ENCODE results near the gene CFAP43.
"Not testable (repeated sequence)": the region's sequence is repeated elsewhere in the genome, so short reads cannot be mapped to it uniquely, and the experiment has no call there.

Gene CFAP43

DNA sequence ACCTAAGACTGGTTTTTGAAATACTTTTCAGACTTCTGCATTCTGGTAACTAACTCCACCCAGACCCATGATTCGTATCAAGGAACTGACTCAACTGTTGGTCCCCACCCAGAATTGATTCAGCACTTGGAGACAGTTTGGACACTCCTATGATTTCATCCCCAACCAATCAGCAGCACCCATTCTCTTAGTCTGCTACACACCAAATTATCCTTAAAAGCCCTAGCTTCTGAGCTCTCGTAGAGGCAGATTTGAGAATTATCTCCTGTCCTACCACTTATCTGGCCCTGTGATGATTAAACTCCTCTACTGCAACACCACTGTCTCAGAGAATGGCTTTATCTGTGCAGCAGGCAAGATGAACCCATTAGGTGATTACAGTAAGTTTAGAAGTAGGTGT is 14.8 kb upstream of the CFAP43 start:
- no peaks in the 10 kb centered on the region for H3K36me3 ChIP-seq (ENCODE audit: control insufficient read depth, insufficient read depth, low read length)
- no peaks in the 10 kb centered on the region; the same call in 1 of the 2 replicates for H3K9me3 ChIP-seq (ENCODE audit: control insufficient read depth, insufficient read depth, low read length)
- WGBS (ENCODE audit: insufficient coverage, insufficient read length): no CpG with 5 or more reads among the region's 2 CpGs
- H3K4me3 ChIP-seq (ENCODE audit: low read length): no peak overlapping the region
- H3K27ac ChIP-seq (ENCODE audit: low read length): no peak overlapping the region
- no peaks in the 10 kb centered on the region for H3K4me1 ChIP-seq (ENCODE audit: control insufficient read depth, insufficient read depth, low read length)
- no peak for DNase-seq (ENCODE audit: low read depth, low spot score)
- no peaks in the 10 kb centered on the region for H3K27me3 ChIP-seq (ENCODE audit: control insufficient read depth, insufficient read depth, low read length)

DNA sequence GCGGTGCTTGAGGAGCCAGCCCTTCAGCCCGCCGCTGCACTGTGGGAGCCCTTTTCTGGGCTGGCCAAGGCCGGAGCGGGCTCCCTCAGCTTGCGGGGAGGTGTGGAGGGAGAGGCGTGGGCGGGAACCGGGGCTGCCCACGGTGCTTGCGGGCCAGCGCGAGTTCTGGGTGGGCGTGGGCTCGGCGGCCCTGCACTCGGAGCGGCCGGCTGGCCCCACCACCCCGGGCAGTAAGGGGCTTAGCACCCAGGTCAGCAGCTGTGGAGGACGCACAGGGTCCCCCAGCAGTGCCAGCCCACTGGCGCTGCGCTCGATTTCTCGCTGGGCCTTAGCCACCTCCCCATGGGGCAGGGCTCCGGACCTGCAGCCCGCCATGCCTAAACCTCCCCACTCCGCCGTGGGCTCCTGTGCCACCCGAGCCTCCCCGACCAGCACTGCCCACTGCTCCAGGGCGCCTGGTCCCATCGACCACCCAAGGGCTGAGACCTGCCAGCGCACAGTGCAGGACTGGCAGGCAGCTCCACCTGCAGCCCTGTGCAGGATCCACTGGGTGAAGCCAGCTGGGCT is 13.0 kb upstream of the CFAP43 start:
- no peak for DNase-seq (ENCODE audit: low read depth, low spot score)
- Histone ChIP-seq H3K9me3 (ENCODE audit: control insufficient read depth, insufficient read depth, low read length) (no peaks in the 10 kb centered on the region; the same call in 1 of the 2 replicates), H3K4me1 (ENCODE audit: control insufficient read depth, insufficient read depth, low read length) (no peaks in the 10 kb centered on the region), H3K27me3 (ENCODE audit: control insufficient read depth, insufficient read depth, low read length) (no peaks in the 10 kb centered on the region), H3K36me3 (ENCODE audit: control insufficient read depth, insufficient read depth, low read length) (no peaks in the 10 kb centered on the region), H3K4me3 (ENCODE audit: low read length) (no peak overlapping the region), H3K27ac (ENCODE audit: low read length) (no peak overlapping the region)
- WGBS (ENCODE audit: insufficient coverage, insufficient read length): no CpG with 5 or more reads among the region's 34 CpGs

DNA sequence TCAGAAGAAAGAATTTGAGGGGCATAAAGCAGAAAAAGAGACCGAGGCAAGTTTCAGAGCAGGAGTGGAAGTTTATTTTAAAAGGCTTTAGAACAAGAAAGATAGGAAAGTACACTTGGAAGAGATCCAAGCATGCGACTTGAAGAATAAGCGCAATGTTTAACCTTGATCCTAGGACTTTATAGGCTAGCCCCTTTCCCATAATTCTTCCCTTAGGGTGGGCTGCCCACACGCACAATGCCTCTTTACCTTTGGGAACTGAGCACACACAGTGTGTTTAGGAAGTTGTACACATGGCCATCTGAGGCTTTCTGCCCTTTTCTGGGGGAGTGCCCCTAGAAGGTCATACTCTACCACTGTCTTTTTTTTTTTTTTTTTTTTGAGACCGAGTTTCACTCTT is 11.3 kb upstream of the CFAP43 start:
- no CpG with 5 or more reads among the region's 5 CpGs for WGBS (ENCODE audit: insufficient coverage, insufficient read length)
- DNase-seq (ENCODE audit: low read depth, low spot score): no peak

DNA sequence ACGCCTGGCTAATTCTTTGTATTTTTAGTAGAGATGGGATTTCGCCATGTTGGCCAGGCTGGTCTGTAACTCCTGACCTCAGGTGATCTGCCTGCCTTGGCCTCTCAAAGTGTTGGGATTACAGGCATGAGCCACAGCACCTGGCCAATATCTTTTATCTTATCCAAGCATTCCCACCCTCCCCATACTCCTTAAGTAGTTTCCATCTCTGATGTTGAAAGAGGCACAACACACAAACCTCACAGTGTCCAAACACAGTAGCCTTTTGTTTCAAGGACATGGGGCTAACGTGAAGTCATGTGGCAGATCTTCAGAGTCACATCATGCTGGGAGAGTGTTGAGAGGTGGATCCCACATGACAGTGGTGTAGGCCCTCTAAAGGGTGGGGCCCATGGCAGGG is 10.8 kb upstream of the CFAP43 start:
- whole genome bisulfite sequencing (ENCODE audit: insufficient coverage, insufficient read length): no CpG with 5 or more reads among the region's 3 CpGs
- not testable (repeated sequence) for DNase-seq (ENCODE audit: low read depth, low spot score); H3K36me3 ChIP-seq (ENCODE audit: control insufficient read depth, insufficient read depth, low read length); H3K27ac ChIP-seq (ENCODE audit: low read length); H3K9me3 ChIP-seq (ENCODE audit: control insufficient read depth, insufficient read depth, low read length); H3K4me3 ChIP-seq (ENCODE audit: low read length); H3K4me1 ChIP-seq (ENCODE audit: control insufficient read depth, insufficient read depth, low read length); H3K27me3 ChIP-seq (ENCODE audit: control insufficient read depth, insufficient read depth, low read length)

More for the DNA sequence above, 11.3 kb upstream of the CFAP43 start:
- H3K4me3 ChIP-seq (ENCODE audit: low read length): no peak overlapping the region
- H3K4me1 ChIP-seq (ENCODE audit: control insufficient read depth, insufficient read depth, low read length): no peaks in the 10 kb centered on the region
- H3K36me3 ChIP-seq (ENCODE audit: control insufficient read depth, insufficient read depth, low read length): no peaks in the 10 kb centered on the region
- H3K9me3 ChIP-seq (ENCODE audit: control insufficient read depth, insufficient read depth, low read length): no peaks in the 10 kb centered on the region; the same call in 1 of the 2 replicates
- no peak overlapping the region for H3K27ac ChIP-seq (ENCODE audit: low read length)
- no peaks in the 10 kb centered on the region for H3K27me3 ChIP-seq (ENCODE audit: control insufficient read depth, insufficient read depth, low read length)

DNA sequence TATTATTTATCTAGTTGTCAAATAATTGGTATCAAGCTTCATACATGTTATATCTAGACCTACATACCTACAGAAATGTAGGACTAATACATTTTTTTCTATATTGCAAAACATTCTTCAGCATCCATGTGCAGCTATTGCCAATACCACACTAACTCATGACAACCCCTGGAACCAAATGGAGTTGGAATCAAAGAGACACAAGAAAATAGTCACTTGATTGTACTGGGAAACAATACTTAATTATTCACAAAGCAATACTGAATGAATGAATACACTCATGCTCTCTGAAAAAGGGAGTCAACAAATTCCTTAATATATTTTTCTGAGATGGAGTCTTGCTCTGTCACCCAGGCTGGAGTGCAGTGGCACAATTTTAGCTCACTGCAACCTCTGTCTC is 10.4 kb upstream of the CFAP43 start:
- Histone ChIP-seq H3K27ac (ENCODE audit: low read length) (no peak overlapping the region), H3K36me3 (ENCODE audit: control insufficient read depth, insufficient read depth, low read length) (no peaks in the 10 kb centered on the region), H3K27me3 (ENCODE audit: control insufficient read depth, insufficient read depth, low read length) (no peaks in the 10 kb centered on the region), H3K4me3 (ENCODE audit: low read length) (no peak overlapping the region), H3K4me1 (ENCODE audit: control insufficient read depth, insufficient read depth, low read length) (no peaks in the 10 kb centered on the region), H3K9me3 (ENCODE audit: control insufficient read depth, insufficient read depth, low read length) (no peaks in the 10 kb centered on the region; the same call in 1 of the 2 replicates)
- DNase-seq (ENCODE audit: low read depth, low spot score): no peak

DNA sequence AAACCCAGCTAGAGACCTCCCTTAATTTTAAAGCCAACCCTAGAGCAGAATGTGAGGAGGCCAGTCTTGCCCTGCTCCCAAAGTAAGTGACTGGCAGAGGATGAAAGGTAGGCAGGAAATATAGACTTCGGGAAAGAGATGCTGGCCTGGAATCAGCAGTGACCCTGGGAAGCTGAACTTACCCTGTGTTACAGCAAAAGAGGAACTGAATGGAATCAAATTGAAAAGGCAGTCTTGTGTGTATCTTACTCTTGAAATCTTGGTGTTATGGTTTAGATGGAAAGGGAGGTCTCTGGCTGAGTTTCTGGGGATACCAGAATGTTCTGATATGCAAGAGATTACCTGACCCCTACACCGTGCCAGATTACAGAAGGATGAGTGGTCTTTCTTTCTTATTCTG is 7.9 kb upstream of the CFAP43 start:
- DNase-seq (ENCODE audit: low read depth, low spot score): no peak
- Histone ChIP-seq H3K4me3 (ENCODE audit: low read length) (no peak overlapping the region), H3K27ac (ENCODE audit: low read length) (no peak overlapping the region), H3K36me3 (ENCODE audit: control insufficient read depth, insufficient read depth, low read length) (no peaks in the 10 kb centered on the region), H3K9me3 (ENCODE audit: control insufficient read depth, insufficient read depth, low read length) (no peaks in the 10 kb centered on the region), H3K27me3 (ENCODE audit: control insufficient read depth, insufficient read depth, low read length) (no peaks in the 10 kb centered on the region), H3K4me1 (ENCODE audit: control insufficient read depth, insufficient read depth, low read length) (no peaks in the 10 kb centered on the region)
- no CpG with 5 or more reads among the region's 2 CpGs for WGBS (ENCODE audit: insufficient coverage, insufficient read length)

DNA sequence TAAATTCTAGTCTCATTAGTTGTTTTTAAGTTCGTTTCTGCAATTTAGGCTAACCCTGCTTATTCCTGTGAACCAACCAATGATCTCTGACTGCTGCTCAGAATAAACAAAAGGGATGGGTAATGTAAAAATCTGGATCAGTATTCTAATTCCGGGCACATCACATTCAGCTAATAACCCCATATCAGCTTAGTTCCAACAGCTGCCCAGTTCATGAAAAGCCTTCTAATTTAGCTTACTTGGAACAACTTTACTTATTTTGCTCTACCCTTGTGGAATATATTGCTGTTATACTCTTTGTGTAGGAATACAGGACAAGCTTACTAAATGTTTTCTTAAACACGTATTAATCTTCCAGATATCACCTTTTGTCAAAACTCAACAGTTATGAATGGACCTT is 3.6 kb upstream of the CFAP43 start:
- no CpG with 5 or more reads among the region's 3 CpGs for WGBS (ENCODE audit: insufficient coverage, insufficient read length)
- Histone ChIP-seq H3K27me3 (ENCODE audit: control insufficient read depth, insufficient read depth, low read length) (no peaks in the 10 kb centered on the region), H3K9me3 (ENCODE audit: control insufficient read depth, insufficient read depth, low read length) (no peaks in the 10 kb centered on the region), H3K4me3 (ENCODE audit: low read length) (no peak overlapping the region), H3K4me1 (ENCODE audit: control insufficient read depth, insufficient read depth, low read length) (no peaks in the 10 kb centered on the region), H3K27ac (ENCODE audit: low read length) (no peak overlapping the region), H3K36me3 (ENCODE audit: control insufficient read depth, insufficient read depth, low read length) (no peaks in the 10 kb centered on the region)
- DNase-seq (ENCODE audit: low read depth, low spot score): no peak

DNA sequence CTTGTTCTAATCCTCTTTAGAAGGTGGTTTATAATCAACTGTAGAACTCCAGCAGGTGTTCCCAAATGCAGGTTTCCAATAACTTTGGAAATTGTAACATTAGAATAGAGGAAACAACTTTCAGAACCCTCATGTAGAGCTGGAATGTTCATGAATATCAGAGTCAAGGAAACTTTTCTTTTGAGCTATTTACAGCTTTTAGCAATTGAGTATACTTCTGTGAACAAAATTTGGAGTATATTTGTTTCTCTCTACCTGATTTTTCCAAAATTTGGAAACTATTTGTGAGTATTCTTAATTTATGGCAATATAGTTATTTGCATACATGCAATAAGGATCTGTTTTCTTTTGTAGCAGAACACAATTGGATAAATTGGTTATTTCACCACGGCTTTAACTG is 2.8 kb upstream of the CFAP43 start:
- no peaks in the 10 kb centered on the region for H3K4me1 ChIP-seq (ENCODE audit: control insufficient read depth, insufficient read depth, low read length)
- no peaks in the 10 kb centered on the region for H3K9me3 ChIP-seq (ENCODE audit: control insufficient read depth, insufficient read depth, low read length)
- no peak overlapping the region for H3K4me3 ChIP-seq (ENCODE audit: low read length)
- no peaks in the 10 kb centered on the region for H3K36me3 ChIP-seq (ENCODE audit: control insufficient read depth, insufficient read depth, low read length)
- H3K27me3 ChIP-seq (ENCODE audit: control insufficient read depth, insufficient read depth, low read length): no peaks in the 10 kb centered on the region
- WGBS (ENCODE audit: insufficient coverage, insufficient read length): no CpG with 5 or more reads among the region's 1 CpG
- no peak overlapping the region for H3K27ac ChIP-seq (ENCODE audit: low read length)
- no peak for DNase-seq (ENCODE audit: low read depth, low spot score)

DNA sequence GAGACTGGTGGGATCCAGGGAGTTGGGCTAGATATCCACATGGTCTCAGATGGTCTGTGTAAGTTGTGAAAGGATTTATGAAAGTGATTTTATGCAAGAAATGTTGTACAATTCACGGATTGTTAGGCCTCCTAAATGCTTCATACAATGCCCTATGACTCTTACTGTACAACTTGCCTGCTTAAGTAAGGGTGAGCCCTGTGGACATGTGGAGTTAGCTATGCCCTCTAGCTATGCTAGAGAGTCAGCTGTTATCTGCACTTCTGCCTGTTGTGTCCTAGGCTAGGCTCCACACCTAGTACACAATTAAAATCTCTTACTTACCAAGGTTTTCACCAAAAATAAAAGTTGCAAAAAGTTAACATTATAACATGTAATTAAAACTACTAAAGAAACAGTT is 1.7 kb upstream of the CFAP43 start:
- Histone ChIP-seq H3K27ac (ENCODE audit: low read length) (no peak overlapping the region), H3K4me3 (ENCODE audit: low read length) (no peak overlapping the region), H3K4me1 (ENCODE audit: control insufficient read depth, insufficient read depth, low read length) (no peaks in the 10 kb centered on the region), H3K36me3 (ENCODE audit: control insufficient read depth, insufficient read depth, low read length) (no peaks in the 10 kb centered on the region), H3K27me3 (ENCODE audit: control insufficient read depth, insufficient read depth, low read length) (no peaks in the 10 kb centered on the region), H3K9me3 (ENCODE audit: control insufficient read depth, insufficient read depth, low read length) (no peaks in the 10 kb centered on the region)
- WGBS (ENCODE audit: insufficient coverage, insufficient read length): no CpG with 5 or more reads among the region's 1 CpG
- no peak for DNase-seq (ENCODE audit: low read depth, low spot score)

DNA sequence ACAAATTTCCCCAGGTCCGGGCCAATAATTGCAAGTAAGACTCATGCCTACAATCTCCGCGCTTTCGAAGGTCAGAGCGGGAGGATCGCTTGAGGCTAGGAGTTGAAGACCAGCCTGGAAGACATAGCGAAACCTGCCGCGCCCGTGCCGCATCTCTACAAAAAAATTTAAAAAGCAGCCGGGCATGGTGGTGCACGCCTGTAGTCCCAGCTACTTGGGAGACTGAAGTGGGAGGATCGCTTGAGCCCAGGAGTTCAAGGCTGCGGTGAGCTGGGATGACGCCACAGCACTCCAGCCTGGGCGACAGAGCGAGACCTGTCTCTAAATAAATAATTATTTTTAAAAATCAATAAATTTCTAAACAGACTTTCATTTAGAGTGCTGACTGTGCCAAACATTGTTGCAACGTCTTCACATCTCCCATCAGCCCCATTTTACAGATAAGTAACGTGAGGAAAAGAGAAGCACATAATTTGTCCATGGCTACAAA is 494 bp upstream of the CFAP43 start:
- no CpG with 5 or more reads among the region's 20 CpGs for WGBS (ENCODE audit: insufficient coverage, insufficient read length)
- Histone ChIP-seq H3K27me3 (ENCODE audit: control insufficient read depth, insufficient read depth, low read length) (no peaks in the 10 kb centered on the region), H3K9me3 (ENCODE audit: control insufficient read depth, insufficient read depth, low read length) (no peaks in the 10 kb centered on the region), H3K4me1 (ENCODE audit: control insufficient read depth, insufficient read depth, low read length) (no peaks in the 10 kb centered on the region), H3K27ac (ENCODE audit: low read length) (no peak overlapping the region), H3K4me3 (ENCODE audit: low read length) (peak overlapping the region; percentile 94; the same call in 1 of the 2 replicates), H3K36me3 (ENCODE audit: control insufficient read depth, insufficient read depth, low read length) (no peaks in the 10 kb centered on the region)
- no peak for DNase-seq (ENCODE audit: low read depth, low spot score)

DNA sequence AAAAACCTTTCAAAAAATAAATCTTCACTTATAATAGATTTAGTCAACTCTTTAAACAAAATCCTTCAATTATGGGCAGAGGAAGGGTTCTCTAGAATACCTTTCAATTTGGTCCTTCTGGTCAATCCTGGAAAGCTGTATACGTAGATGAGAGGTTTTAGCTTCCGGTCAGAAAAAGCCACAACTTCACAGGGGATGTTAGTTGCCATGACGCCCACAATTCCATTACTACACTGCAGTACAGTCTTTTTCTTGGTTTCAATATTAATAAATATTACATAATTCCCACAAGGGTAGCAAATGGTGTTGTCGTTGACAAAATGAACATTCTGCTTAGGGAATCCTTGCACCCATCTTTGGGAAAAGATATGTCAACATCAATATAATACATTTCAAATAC is 1.7 kb downstream of the CFAP43 start:
- Histone ChIP-seq H3K9me3 (ENCODE audit: control insufficient read depth, insufficient read depth, low read length) (no peaks in the 10 kb centered on the region), H3K27ac (ENCODE audit: low read length) (no peak overlapping the region), H3K27me3 (ENCODE audit: control insufficient read depth, insufficient read depth, low read length) (no peaks in the 10 kb centered on the region), H3K4me3 (ENCODE audit: low read length) (no peak overlapping the region), H3K4me1 (ENCODE audit: control insufficient read depth, insufficient read depth, low read length) (no peaks in the 10 kb centered on the region), H3K36me3 (ENCODE audit: control insufficient read depth, insufficient read depth, low read length) (no peaks in the 10 kb centered on the region)
- WGBS (ENCODE audit: insufficient coverage, insufficient read length): no CpG with 5 or more reads among the region's 4 CpGs
- no peak for DNase-seq (ENCODE audit: low read depth, low spot score)
